Hepatocyte (in vitro differentiated cells): Measurements from ENCODE around the gene CNPY4. TPM values are rescaled to one million over a fixed set of nuclear protein-coding genes. Genes with fewer than 3 reads are reported as not detected.

ENCODE experiments used
- DNase-seq: peaks from one replicate; pipeline ENCODE4 v3.0.0-alpha.2; 2016; ENCODE audit warnings: low spot score
- H2AFZ ChIP-seq: fragments of 200-600 bp; sonication (generic); 2 replicates; pipeline ENCODE4 v1.6.0; 2016; ENCODE audit warnings: antibody characterized with exemption, mild to moderate bottlenecking
- H3K27ac ChIP-seq: fragments of 200-600 bp; sonication (generic); 2 replicates; pipeline ENCODE4 v1.5.1; 2016; ENCODE audit warnings: mild to moderate bottlenecking
- H3K27me3 ChIP-seq: fragments of 200-600 bp; sonication (generic); 2 replicates; pipeline ENCODE4 v1.6.1; 2016
- H3K36me3 ChIP-seq: fragments of 200-600 bp; sonication (generic); replicated peaks from 2 replicates; pipeline ENCODE4 v1.5.1; 2016; ENCODE audit warnings: low read depth; ENCODE audit not compliant: insufficient read depth
- H3K4me1 ChIP-seq: fragments of 200-600 bp; sonication (generic); 2 replicates; pipeline ENCODE4 v1.5.1; 2016; ENCODE audit warnings: mild to moderate bottlenecking, moderate library complexity; ENCODE audit not compliant: insufficient read depth
- H3K4me2 ChIP-seq: fragments of 200-600 bp; sonication (generic); 2 replicates; pipeline ENCODE4 v1.6.0; 2016
- H3K4me3 ChIP-seq: fragments of 200-600 bp; sonication (generic); 2 replicates; pipeline ENCODE4 v1.5.1; 2016; ENCODE audit warnings: mild to moderate bottlenecking
- H3K79me2 ChIP-seq: fragments of 200-600 bp; sonication (generic); 2 replicates; pipeline ENCODE4 v1.6.0; 2017; ENCODE audit warnings: mild to moderate bottlenecking
- H3K9me2 ChIP-seq: fragments of 200-600 bp; sonication (generic); replicated peaks from 2 replicates; pipeline ENCODE4 v1.6.0; 2017; ENCODE audit warnings: mild to moderate bottlenecking; ENCODE audit not compliant: insufficient read depth
- H3K9me3 ChIP-seq: fragments of 200-600 bp; sonication (generic); 2 replicates; pipeline ENCODE4 v1.5.1; 2016; ENCODE audit warnings: low read depth, mild to moderate bottlenecking
- H4K20me1 ChIP-seq: fragments of 200-600 bp; sonication (generic); 2 replicates; pipeline ENCODE4 v1.6.0; 2016; ENCODE audit warnings: mild to moderate bottlenecking; ENCODE audit not compliant: insufficient read depth, poor library complexity, severe bottlenecking
- CTCF ChIP-seq: fragments of 200-600 bp; sonication (generic); IDR thresholded peaks from 2 replicates; pipeline ENCODE4 v1.5.1; 2016; ENCODE audit warnings: antibody characterized with exemption, mild to moderate bottlenecking; ENCODE audit not compliant: poor library complexity
- EZH2 ChIP-seq: fragments of 200-600 bp; sonication (generic); IDR thresholded peaks from 2 replicates; pipeline ENCODE4 v1.6.1; 2016; ENCODE audit warnings: antibody characterized with exemption, mild to moderate bottlenecking, borderline replicate concordance
- EZH2phosphoT487 ChIP-seq: fragments of 200-600 bp; sonication (generic); IDR thresholded peaks from one replicate; pipeline ENCODE4 v1.6.1; 2018; ENCODE audit warnings: antibody characterized with exemption, mild to moderate bottlenecking, low read depth, moderate library complexity; ENCODE audit not compliant: unreplicated experiment, severe bottlenecking
- WGBS: methylation state at CpG from one replicate; pipeline ENCODE4 v1.1.6; 2016; ENCODE audit warnings: low lambda C conversion rate; ENCODE audit errors: missing lambda C conversion rate; 5-methylcytosine and 5-hydroxymethylcytosine counted together
- polyA plus RNA-seq: library from polyadenylated mRNA; unstranded; fragments of >200 nt; fragmentation: Nextera tagmentation; extraction: Ambion mirVana; gene quantifications from 2 replicates; pipeline ENCODE4 v1.2.1, GENCODE V29; 2016
- total RNA-seq: library from RNA; depleted of rRNA; stranded (reverse); fragments of >200 nt; gene quantifications from 2 replicates; pipeline ENCODE4 v1.2.3, GENCODE V29; 2014

CNPY4 gene
- total and polyA plus RNA-seq, 2 experiments from 2014 or later = 27.4 to 28.1 TPM

GRCh38 chr7:100166970-100167911, 47.8 kb downstream of the CNPY4 start:
- TF ChIP-seq EZH2 (no peak), EZH2phosphoT487 (no peak), CTCF (no peak)
- no peak for DNase-seq
- no peaks in the 10 kb centered on the region for H3K36me3 ChIP-seq

GRCh38 chr7:100167912-100168323, 48.5 kb downstream of the CNPY4 start:
- peak; percentile 37 for DNase-seq
- H3K27ac ChIP-seq = peak overlapping the region; percentile 53
- H3K4me2 ChIP-seq = peak overlapping the region; percentile 73
- H2AFZ ChIP-seq = peak overlapping the region; percentile 24
- H3K79me2 ChIP-seq = no peaks in the 10 kb centered on the region
- no peaks in the 10 kb centered on the region for H3K9me2 ChIP-seq
- peaks cover 18% of the 10 kb centered on the region for H3K27me3 ChIP-seq
- no peak for TF ChIP-seq EZH2
- no peak for TF ChIP-seq CTCF
- no peak for TF ChIP-seq EZH2phosphoT487
- peaks cover 20% of the 10 kb centered on the region for H3K4me1 ChIP-seq
- WGBS = 4% methylated on average over 11 of the region's 11 CpGs
- H3K9me3 ChIP-seq = no peaks in the 10 kb centered on the region
- no peaks in the 10 kb centered on the region for H4K20me1 ChIP-seq
- H3K36me3 ChIP-seq = no peaks in the 10 kb centered on the region
- no peak overlapping the region for H3K4me3 ChIP-seq

More at GRCh38 chr7:100166970-100167911, 47.8 kb downstream of the CNPY4 start:
- Histone ChIP-seq H3K4me3 (no peak overlapping the region), H3K9me2 (no peaks in the 10 kb centered on the region), H3K9me3 (no peaks in the 10 kb centered on the region), H3K79me2 (no peaks in the 10 kb centered on the region), H3K4me2 (peak overlapping the region; percentile 73), H2AFZ (peak overlapping the region; percentile 24), H3K27me3 (peaks cover 18% of the 10 kb centered on the region), H3K4me1 (peaks cover 20% of the 10 kb centered on the region), H3K27ac (peak overlapping the region; percentile 33), H4K20me1 (no peaks in the 10 kb centered on the region)
- 51% methylated on average over 14 of the region's 14 CpGs for whole genome bisulfite sequencing

GRCh38 chr7:100169147-100169850, 49.9 kb downstream of the CNPY4 start:
- H3K4me2 ChIP-seq = peak overlapping the region; percentile 73
- WGBS = 88% methylated on average over 11 of the region's 11 CpGs
- no peak for DNase-seq

More at GRCh38 chr7:100169147-100169850, 49.9 kb downstream of the CNPY4 start:
- no peak overlapping the region for H3K4me3 ChIP-seq
- H2AFZ ChIP-seq = no peak overlapping the region
- H3K79me2 ChIP-seq = no peaks in the 10 kb centered on the region
- H4K20me1 ChIP-seq = no peaks in the 10 kb centered on the region
- no peaks in the 10 kb centered on the region for H3K36me3 ChIP-seq
- no peaks in the 10 kb centered on the region for H3K9me2 ChIP-seq
- no peaks in the 10 kb centered on the region for H3K9me3 ChIP-seq
- peaks cover 20% of the 10 kb centered on the region for H3K4me1 ChIP-seq
- peak overlapping the region; percentile 53 for H3K27ac ChIP-seq
- TF ChIP-seq CTCF = no peak
- peaks cover 18% of the 10 kb centered on the region for H3K27me3 ChIP-seq
